ENCODE results near the gene HMGB1. TPM values are rescaled to one million over a fixed set of nuclear protein-coding genes. Genes with fewer than 3 reads are reported as not detected.
"Not testable (repeated sequence)": the region's sequence is repeated elsewhere in the genome, so short reads cannot be mapped to it uniquely, and the experiment has no call there.

The HMGB1 gene
- total RNA-seq, 2 donors from 2014 or later, result 418 to 551 TPM

GRCh38 chr13:30479154-30479882 lies 13.6 kb upstream of the HMGB1 start:
- ATAC-seq (no peak), DNase-seq (ENCODE audit: low spot score in 2 of 2) (no peak)
- no peaks in the 10 kb centered on the region for H3K9me3 Mint-ChIP-seq
- no peaks in the 10 kb centered on the region for H3K36me3 Mint-ChIP-seq
- no peak overlapping the region for H3K27ac Mint-ChIP-seq

- Mint-ChIP-seq H3K27ac (peak overlapping the region in 1 of 2 donors; percentile 7), H3K36me3 (no peaks in the 10 kb centered on the region)
Measured at GRCh38 chr13:30477346-30478195, 11.8 kb upstream of the HMGB1 start.

GRCh38 chr13:30473675-30474074 lies 7.9 kb upstream of the HMGB1 start:
- H3K36me3 Mint-ChIP-seq, result no peaks in the 10 kb centered on the region
- no peak for ATAC-seq
- H3K9me3 Mint-ChIP-seq, result no peaks in the 10 kb centered on the region
- H3K27ac Mint-ChIP-seq, result no peak overlapping the region
- DNase-seq (ENCODE audit: low spot score in 2 of 2), result no peak

More at GRCh38 chr13:30477346-30478195, 11.8 kb upstream of the HMGB1 start:
- no peak for DNase-seq (ENCODE audit: low spot score in 2 of 2)
- no peaks in the 10 kb centered on the region for H3K9me3 Mint-ChIP-seq
- no peak for ATAC-seq

GRCh38 chr13:30466841-30467252 lies 1.1 kb upstream of the HMGB1 start:
- no peak for ATAC-seq
- H3K27ac Mint-ChIP-seq, result peak overlapping the region in 1 of 2 donors; percentile 91

GRCh38 chr13:30466358-30466714 lies 600 bp upstream of the HMGB1 start:
- Mint-ChIP-seq H3K36me3 (peaks cover 23 to 25% of the 10 kb centered on the region in 2 donors), H3K9me3 (no peaks in the 10 kb centered on the region), H3K27ac (peak overlapping the region; percentile 91 to 100)
- peak in 1 of 2 donors; percentile 6 for ATAC-seq
- DNase-seq (ENCODE audit: low spot score in 2 of 2), result peak in 1 of 2 donors; percentile 28

More at GRCh38 chr13:30466841-30467252, 1.1 kb upstream of the HMGB1 start:
- Mint-ChIP-seq H3K36me3 (peaks cover 20 to 22% of the 10 kb centered on the region in 2 donors), H3K9me3 (no peaks in the 10 kb centered on the region)
- DNase-seq (ENCODE audit: low spot score in 2 of 2), result no peak

- Mint-ChIP-seq H3K27ac (peak overlapping the region in 1 of 2 donors; percentile 91), H3K9me3 (no peaks in the 10 kb centered on the region)
- no peak for DNase-seq (ENCODE audit: low spot score in 2 of 2)
Measured at GRCh38 chr13:30465343-30465592, 468 bp downstream of the HMGB1 start.

GRCh38 chr13:30464496-30465342 lies 1.0 kb downstream of the HMGB1 start:
- no peaks in the 10 kb centered on the region for H3K9me3 Mint-ChIP-seq
- peak; percentile 67 to 76 for DNase-seq (ENCODE audit: low spot score in 2 of 2)
- peak overlapping the region; percentile 94 to 99 for H3K27ac Mint-ChIP-seq
- ATAC-seq, result peak; percentile 15 to 43
- peaks cover 25 to 28% of the 10 kb centered on the region in 2 donors for H3K36me3 Mint-ChIP-seq

More at GRCh38 chr13:30465343-30465592, 468 bp downstream of the HMGB1 start:
- ATAC-seq, result no peak
- H3K36me3 Mint-ChIP-seq, result peaks cover 25 to 28% of the 10 kb centered on the region in 2 donors

DNA sequence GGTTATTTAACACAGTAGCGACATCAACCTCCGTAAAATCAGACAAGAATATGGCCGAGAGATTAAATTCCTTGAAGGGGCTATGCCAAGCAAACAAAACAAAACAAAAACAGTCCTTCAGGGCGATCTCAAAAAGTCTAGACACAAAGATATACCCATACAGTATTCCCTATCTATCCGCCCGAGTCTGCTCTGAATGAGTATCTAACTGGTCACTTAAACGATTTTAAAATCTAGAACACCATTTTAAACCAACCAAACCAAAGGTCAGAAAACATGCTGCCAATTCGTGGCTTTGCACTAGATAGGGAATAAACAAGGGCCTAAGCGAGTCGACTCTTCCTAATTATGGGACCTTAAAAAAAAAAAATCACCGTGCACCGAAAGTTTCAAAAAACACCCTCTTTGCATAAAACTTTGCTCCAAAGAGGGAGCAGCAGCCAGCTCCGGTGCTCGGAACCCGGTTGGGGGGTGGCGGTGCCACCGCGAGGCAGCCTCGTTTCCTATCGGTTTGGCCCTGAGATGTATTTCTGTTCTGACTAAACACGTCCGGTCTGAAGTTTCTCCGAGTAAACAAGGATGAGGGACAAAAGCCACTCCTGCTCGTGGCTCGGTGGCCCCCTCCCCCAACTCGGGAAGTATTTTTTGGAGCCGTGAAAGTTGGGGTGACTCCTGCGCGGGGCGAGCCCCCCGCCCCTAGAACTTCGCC lies 1.8 kb downstream of the HMGB1 start:
- H3K27ac Mint-ChIP-seq, result peak overlapping the region; percentile 94 to 99
- H3K36me3 Mint-ChIP-seq, result peaks cover 25 to 28% of the 10 kb centered on the region in 2 donors
- DNase-seq (ENCODE audit: low spot score in 2 of 2), result peak in 1 of 2 donors; percentile 73
- H3K9me3 Mint-ChIP-seq, result no peaks in the 10 kb centered on the region
- ATAC-seq, result peak; percentile 37 to 43

DNA sequence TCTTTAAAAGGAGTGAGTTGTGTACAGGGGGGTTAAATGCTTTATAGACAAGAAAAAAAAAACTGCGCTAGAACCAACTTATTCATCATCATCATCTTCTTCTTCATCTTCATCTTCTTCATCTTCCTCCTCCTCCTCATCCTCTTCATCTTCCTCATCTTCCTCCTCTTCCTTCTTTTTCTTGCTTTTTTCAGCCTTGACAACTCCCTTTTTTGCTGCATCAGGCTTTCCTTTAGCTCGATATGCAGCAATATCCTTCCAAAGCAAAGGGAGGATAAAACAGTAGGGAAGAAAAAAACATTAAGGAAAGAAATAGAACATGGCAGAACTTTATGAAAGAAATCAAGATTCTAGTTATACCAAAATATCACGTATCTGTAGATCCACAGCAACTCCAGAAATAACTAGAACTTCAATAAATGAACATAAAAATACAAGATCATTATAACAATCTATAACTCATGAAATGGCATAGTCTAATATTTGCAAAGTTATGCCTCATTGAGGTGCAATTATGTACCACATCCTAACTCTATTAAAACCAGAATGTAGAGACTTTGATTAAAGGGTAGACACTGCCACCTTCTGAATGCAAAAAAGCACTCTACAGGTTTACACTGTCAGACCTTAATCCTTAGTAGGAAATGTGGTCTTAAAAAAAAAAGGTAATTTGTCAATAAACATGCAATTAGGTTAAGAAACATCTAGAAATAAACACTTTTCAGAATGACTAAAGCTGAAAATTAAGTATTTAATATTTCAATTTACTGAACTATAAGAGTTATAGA lies 4.3 kb downstream of the HMGB1 start:
- H3K36me3 Mint-ChIP-seq, result peaks cover 25 to 32% of the 10 kb centered on the region in 2 donors
- H3K9me3 Mint-ChIP-seq; ATAC-seq; DNase-seq (ENCODE audit: low spot score in 2 of 2): not testable (repeated sequence)
- peak overlapping the region in 1 of 2 donors; percentile 95 for H3K27ac Mint-ChIP-seq

GRCh38 chr13:30457306-30457891 lies 8.3 kb downstream of the HMGB1 start:
- DNase-seq (ENCODE audit: low spot score in 2 of 2) (no peak), ATAC-seq (peak in 1 of 2 donors; percentile 25)
- H3K36me3 Mint-ChIP-seq, result peaks cover 9 to 15% of the 10 kb centered on the region in 2 donors
- no peaks in the 10 kb centered on the region for H3K9me3 Mint-ChIP-seq
- peak overlapping the region in 1 of 2 donors; percentile 75 for H3K27ac Mint-ChIP-seq

- Mint-ChIP-seq H3K36me3 (peaks cover 2 to 7% of the 10 kb centered on the region in 2 donors), H3K27ac (peak overlapping the region in 1 of 2 donors; percentile 34), H3K9me3 (no peaks in the 10 kb centered on the region)
- no peak for DNase-seq (ENCODE audit: low spot score in 2 of 2)
- no peak for ATAC-seq
Measured at GRCh38 chr13:30456290-30456689, 9.4 kb downstream of the HMGB1 start.

- no peak for DNase-seq (ENCODE audit: low spot score in 2 of 2)
- ATAC-seq, result peak; percentile 28 to 48
- peak overlapping the region in 1 of 2 donors; percentile 6 for H3K27ac Mint-ChIP-seq
- H3K9me3 Mint-ChIP-seq, result no peaks in the 10 kb centered on the region
- H3K36me3 Mint-ChIP-seq, result peaks cover 0 to 5% of the 10 kb centered on the region in 2 donors
Measured at GRCh38 chr13:30454991-30455390, 10.7 kb downstream of the HMGB1 start.

GRCh38 chr13:30453727-30454126 lies 12.0 kb downstream of the HMGB1 start:
- Mint-ChIP-seq H3K36me3 (peaks cover 0 to 3% of the 10 kb centered on the region in 2 donors), H3K9me3 (no peaks in the 10 kb centered on the region), H3K27ac (peak overlapping the region in 1 of 2 donors; percentile 90)
- DNase-seq (ENCODE audit: low spot score in 2 of 2), result no peak
- peak in 1 of 2 donors; percentile 49 for ATAC-seq

DNA sequence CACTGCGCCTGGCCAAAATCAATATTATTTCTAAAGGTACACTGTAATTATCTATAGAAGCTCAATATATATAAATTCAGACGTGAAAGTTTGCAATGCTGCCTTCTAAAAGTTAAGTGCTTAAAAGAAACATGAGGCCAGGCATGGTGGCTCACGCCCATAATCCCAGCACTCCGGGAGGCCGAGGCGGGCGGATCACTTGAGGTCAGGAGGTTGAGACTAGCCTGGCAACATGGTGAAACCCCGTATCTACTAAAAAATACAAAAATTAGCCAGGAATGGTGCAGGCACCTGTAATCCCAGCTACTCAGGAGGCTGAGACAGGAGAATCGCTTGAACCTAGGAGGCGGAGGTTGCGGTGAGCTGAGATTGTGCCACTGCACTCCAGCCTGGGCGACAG lies 14.3 kb downstream of the HMGB1 start:
- H3K9me3 Mint-ChIP-seq; H3K36me3 Mint-ChIP-seq; ATAC-seq; DNase-seq (ENCODE audit: low spot score in 2 of 2); H3K27ac Mint-ChIP-seq: not testable (repeated sequence)

GRCh38 chr13:30450066-30450465 lies 15.7 kb downstream of the HMGB1 start:
- Mint-ChIP-seq H3K27ac (no peak overlapping the region), H3K36me3 (no peaks in the 10 kb centered on the region), H3K9me3 (no peaks in the 10 kb centered on the region)
- DNase-seq (ENCODE audit: low spot score in 2 of 2) (no peak), ATAC-seq (no peak)

All from activated naive CD4-positive, alpha-beta T cell treated with anti-CD3 and anti-CD28 coated beads, Interleukin-2, amount 50 U/mL, for 72 hours (primary cell).